Epithelial cell of proximal tubule (primary cell): Measurements from ENCODE around the gene CCND2. TPM values are rescaled to one million over a fixed set of nuclear protein-coding genes. Genes with fewer than 3 reads are reported as not detected.

Source experiments
- DNase-seq: peaks from one replicate; pipeline ENCODE4 v3.0.0-alpha.2; 2011; ENCODE audit warnings: low read depth
- H3K4me3 ChIP-seq: 2 replicates; pipeline ENCODE4 v1.5.1; 2011; ENCODE audit warnings: low read depth, mild to moderate bottlenecking, low read length
- total RNA-seq: library from RNA; depleted of rRNA; stranded (reverse); fragments of >200 nt; gene quantifications from 2 replicates; pipeline ENCODE4 v1.2.3, GENCODE V29; 2015
- TF ChIP-seq, protein P1 (sequence below): conservative IDR thresholded peaks from 2 replicates; pipeline ENCODE4 v1.5.1; 2012; ENCODE audit warnings: low read depth, mild to moderate bottlenecking, low read length

Gene CCND2
- total RNA-seq, 1 donor from 2014 or later = 14.8 TPM

DNA sequence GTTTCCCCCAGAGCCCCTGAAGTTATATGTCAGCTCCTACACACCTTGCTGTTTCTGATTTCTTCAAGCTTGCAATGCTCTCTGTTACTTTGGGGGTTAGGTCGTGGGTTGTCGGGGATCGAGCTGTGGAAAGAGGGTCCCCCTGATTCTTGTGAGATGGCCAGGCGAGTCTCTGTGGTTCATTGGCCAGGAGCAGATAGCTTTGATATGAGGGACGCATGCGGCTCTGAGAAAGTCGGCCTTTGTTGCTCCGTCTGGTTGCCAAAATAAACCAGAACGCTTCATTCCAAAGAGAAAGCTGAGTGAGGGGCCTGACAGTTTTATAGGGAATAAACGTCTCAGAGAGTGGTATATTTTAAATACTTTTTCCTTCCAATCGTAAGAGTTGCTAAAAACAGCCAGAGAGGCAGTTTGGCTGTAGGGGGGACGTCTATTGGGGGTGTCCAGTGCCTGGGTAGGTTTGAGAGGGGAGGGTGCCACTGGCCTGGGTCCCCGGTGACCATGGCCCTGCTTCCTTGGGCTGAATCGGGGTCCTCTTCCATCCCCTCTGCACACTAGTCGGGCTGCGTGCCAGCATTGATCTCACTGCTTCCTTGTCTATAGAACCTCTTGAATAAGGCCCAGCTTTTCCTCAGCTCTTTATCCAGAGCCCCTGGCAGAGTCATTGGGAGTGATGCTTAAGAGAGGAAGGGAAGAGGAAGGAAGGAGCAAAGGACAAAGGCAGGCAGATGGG, 18.9 kb downstream of the CCND2 start:
- TF ChIP-seq, protein P1, sequence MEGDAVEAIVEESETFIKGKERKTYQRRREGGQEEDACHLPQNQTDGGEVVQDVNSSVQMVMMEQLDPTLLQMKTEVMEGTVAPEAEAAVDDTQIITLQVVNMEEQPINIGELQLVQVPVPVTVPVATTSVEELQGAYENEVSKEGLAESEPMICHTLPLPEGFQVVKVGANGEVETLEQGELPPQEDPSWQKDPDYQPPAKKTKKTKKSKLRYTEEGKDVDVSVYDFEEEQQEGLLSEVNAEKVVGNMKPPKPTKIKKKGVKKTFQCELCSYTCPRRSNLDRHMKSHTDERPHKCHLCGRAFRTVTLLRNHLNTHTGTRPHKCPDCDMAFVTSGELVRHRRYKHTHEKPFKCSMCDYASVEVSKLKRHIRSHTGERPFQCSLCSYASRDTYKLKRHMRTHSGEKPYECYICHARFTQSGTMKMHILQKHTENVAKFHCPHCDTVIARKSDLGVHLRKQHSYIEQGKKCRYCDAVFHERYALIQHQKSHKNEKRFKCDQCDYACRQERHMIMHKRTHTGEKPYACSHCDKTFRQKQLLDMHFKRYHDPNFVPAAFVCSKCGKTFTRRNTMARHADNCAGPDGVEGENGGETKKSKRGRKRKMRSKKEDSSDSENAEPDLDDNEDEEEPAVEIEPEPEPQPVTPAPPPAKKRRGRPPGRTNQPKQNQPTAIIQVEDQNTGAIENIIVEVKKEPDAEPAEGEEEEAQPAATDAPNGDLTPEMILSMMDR = no peak
- no peak for DNase-seq
- no peak overlapping the region for H3K4me3 ChIP-seq

- H3K4me3 ChIP-seq = no peak overlapping the region
- TF ChIP-seq, protein P1 = no peak
- DNase-seq = no peak
These were observed 19.9 kb downstream of the CCND2 start for GRCh38 chr12:4293299-4293965.

DNA sequence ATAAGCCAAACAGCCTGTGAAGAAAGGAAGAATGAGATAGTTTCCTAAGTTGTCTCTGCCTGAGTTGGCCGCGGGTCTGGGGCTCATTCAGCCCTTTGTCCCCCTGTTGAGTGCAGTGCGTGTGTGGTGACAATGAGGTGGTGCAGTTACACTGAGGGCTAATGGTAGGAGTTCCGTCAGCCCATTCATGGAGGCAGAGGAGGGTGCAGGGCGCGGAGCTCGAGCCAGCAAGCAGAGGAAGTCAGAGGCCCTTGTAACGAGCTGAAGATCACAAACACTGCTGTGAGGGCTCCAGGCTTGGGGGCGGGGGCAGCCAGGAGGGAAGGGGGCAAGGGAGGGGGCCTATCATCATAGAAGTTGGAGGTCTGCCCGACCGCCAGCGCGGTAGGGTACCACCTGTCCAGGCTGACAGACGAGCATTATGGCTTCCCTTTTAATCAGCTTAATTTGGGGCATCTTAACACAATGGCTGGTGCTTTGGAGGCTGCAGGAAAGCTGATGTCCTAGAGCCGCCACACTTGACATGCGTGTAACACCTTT, 20.5 kb downstream of the CCND2 start:
- H3K4me3 ChIP-seq = no peak overlapping the region
- TF ChIP-seq, protein P1 = no peak
- no peak for DNase-seq

GRCh38 chr12:4296751-4297150, 23.2 kb downstream of the CCND2 start:
- TF ChIP-seq, protein P1 = no peak
- DNase-seq = no peak
- H3K4me3 ChIP-seq = no peak overlapping the region

DNA sequence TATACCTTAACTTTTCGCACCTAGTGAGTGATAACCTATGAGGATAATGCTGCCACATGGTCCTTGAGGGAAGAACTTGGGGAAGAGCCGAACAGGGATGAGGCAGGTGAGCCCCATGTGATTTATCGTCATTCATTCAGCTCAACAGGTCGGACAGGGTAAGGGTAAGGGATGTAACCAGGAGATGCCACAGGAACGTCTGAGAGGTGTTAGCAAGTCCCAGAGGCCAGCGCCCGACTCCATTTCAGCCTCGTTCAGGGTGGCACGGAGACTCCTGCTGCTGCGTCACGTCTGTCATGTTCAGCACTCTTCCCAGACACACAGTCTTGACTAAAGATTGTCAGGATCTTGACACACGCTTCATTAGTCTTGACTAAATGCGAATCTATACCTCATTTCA, 24.1 kb downstream of the CCND2 start:
- DNase-seq = no peak
- TF ChIP-seq, protein P1 = no peak
- H3K4me3 ChIP-seq = no peak overlapping the region

- H3K4me3 ChIP-seq = no peak overlapping the region
- DNase-seq = no peak
- TF ChIP-seq, protein P1 = no peak
These were observed 27.3 kb downstream of the CCND2 start for GRCh38 chr12:4300883-4301282.
